GM12874 (cell line): ENCODE data around the gene ERC2.

Source experiments
- TF ChIP-seq, protein P1 (sequence below): IDR thresholded peaks from 2 replicates; pipeline ENCODE4 v1.5.1; 2011; ENCODE audit warnings: low read depth, mild to moderate bottlenecking, control low read depth, low read length, moderate library complexity; ENCODE audit not compliant: insufficient read depth

ERC2 gene

DNA sequence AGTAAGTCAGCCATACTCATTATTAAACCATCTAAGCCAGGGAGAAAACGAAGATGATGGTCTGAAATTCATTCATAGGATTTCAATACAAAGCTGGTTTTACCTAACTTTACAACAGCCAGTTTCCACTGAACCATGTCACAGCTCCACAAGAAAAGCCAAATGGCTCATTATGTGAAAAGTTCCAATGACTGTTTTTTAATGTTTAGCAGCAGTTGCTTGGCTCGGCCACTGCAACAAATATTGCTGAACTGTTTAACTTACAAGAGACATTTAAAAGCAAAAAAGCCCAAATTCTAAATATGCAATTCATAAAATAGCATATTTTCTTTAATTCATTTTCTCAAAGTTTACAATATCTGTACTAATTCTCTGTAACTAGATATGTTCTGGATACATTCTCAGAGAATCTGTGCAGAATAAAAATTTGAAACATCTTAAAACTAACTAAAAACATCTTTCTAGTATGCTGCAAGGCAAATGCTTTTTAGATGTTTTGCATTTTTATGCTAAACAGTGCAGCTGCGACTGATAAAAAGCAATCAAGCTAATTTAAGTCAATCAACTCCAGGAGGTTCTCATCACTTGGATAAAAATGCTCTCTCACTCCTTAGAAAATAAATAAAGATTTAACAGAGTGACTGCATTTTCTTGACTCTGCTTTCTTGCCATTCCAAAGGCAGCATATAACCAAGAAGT is 356.5 kb downstream of the ERC2 start:
- TF ChIP-seq, protein P1, sequence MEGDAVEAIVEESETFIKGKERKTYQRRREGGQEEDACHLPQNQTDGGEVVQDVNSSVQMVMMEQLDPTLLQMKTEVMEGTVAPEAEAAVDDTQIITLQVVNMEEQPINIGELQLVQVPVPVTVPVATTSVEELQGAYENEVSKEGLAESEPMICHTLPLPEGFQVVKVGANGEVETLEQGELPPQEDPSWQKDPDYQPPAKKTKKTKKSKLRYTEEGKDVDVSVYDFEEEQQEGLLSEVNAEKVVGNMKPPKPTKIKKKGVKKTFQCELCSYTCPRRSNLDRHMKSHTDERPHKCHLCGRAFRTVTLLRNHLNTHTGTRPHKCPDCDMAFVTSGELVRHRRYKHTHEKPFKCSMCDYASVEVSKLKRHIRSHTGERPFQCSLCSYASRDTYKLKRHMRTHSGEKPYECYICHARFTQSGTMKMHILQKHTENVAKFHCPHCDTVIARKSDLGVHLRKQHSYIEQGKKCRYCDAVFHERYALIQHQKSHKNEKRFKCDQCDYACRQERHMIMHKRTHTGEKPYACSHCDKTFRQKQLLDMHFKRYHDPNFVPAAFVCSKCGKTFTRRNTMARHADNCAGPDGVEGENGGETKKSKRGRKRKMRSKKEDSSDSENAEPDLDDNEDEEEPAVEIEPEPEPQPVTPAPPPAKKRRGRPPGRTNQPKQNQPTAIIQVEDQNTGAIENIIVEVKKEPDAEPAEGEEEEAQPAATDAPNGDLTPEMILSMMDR = no peak

DNA sequence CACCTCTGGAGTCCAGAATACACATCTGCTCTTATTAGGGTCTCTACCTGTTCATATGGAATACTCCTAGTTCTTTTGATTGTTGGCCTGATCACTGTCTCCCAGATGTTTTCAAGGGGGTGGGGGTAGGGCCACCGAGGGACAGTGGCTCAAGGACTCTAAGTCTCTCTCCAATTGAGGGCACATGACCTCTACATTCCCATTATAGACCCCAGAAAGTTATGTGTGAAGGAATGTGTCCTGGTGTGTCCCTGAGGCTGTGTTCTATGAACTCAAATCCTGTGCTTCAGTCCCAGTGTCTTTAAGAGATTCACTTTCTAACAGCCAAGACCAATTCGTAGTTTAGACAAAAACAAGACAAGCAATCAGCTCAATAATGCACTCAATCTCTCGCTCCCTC is 357.4 kb downstream of the ERC2 start:
- TF ChIP-seq, protein P1 = no peak

DNA sequence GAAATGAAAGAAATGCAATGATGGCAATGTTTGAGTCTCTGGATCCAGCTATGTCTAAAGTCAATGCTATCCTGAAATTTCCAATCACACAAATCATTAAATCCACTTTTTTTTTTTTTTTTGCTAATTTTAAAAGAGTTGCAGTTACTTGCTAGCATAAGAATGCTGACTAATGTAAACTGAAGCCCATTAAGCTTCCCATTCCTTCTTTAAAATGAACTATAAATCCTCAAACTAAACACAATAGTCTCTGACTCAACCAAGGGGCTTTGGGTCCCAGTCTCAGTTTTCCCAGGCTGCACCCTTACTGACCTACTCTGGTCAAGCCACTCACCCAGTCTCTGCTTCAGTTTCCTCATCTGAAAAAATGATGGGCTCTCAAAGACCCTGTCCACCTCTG is 361.1 kb downstream of the ERC2 start:
- TF ChIP-seq, protein P1 = no peak

DNA sequence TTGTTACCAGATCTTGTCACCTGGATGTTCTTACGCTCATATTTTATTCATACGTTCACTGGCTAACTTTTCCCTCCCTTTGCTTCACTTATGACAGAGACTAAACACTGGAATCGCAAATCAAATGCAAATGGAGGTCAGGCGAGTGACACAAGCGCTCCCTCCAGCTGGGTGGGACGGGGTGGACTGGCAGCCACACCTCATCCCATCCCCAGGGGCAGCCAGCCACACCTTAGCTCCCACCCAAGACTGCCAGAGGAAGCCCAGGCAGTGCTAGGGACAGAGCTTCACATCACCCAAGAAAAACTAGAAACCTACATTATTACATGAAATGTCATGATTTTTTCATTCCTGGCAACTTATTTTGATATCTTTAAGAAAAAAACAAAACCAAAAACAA is 366.2 kb downstream of the ERC2 start:
- TF ChIP-seq, protein P1 = no peak

DNA sequence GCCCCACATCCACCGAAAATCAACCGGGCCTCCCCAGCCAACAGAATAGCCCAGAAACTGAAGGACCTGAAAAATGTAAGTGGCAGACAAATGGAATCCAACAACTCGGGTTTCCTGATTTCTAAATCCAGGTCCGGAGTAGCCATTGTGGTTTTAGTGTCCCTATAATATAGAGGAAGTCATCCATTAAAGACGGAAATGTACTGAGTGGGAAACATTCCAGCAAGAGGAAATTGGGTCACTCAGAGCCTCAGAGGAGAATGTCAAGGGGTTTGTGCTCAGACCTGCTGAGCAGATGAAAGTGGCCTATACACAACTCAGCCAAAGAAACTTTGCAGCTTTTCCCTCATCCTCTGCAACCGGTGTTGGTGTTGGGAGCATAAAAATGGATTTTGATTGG is 366.7 kb downstream of the ERC2 start:
- TF ChIP-seq, protein P1 = no peak

DNA sequence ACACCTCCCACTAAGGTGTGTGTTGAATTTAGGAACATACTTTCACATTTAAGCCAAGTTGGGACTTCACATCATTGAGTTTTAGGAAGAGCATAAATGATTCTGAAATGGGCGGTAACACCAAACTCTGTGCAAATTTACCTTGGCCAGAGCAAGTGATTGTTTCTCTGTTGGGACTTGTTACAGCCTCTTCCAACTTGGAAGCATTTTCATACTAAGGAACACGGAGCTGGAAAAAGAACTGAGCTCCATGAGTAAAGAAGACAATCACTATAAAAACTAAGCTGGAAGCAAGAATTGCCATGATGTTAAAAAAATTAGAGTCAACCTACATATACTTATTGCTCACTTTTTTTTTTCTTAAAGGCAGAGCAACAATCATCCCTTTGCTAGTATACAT is 371.3 kb downstream of the ERC2 start:
- TF ChIP-seq, protein P1 = no peak

DNA sequence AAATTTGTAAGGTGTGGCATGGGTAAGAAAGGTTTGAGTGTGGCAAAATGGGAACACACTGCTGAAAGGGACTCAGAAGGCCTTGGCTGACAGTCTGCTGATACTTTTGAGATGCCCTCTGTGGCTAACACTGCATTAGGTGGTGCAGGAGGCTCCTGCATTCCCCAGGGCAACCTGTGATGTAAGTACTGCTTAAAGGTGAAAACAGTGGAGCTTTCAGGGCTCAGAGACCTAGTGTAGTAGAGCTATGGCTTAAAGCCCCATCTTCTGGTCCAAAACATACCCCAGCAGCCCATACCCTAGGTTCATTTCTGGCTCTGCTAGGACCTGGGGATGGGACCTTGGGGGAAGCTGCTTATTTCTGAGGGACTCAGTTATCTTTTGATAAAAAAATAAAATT is 374.1 kb downstream of the ERC2 start:
- TF ChIP-seq, protein P1 = no peak
